CD14-positive monocyte (primary cell): Measurements from ENCODE around the gene CACTIN. TPM values are rescaled to one million over a fixed set of nuclear protein-coding genes. Genes with fewer than 3 reads are reported as not detected.

Source experiments
- DNase-seq, 3 donors: peaks; one replicate each; pipeline ENCODE4 v3.0.0-alpha.2; 2011 to 2022
- H2AFZ ChIP-seq: 2 replicates; pipeline ENCODE4 v1.6.0; 2012; ENCODE audit warnings: mild to moderate bottlenecking, low read depth, low read length, inconsistent platforms; ENCODE audit not compliant: insufficient read depth, poor library complexity, severe bottlenecking
- H3K27ac ChIP-seq, 2 donors: 1 replicate in 1 of 2; 2 replicates in 1 of 2; pipeline ENCODE4 v1.5.1; 2012 to 2013; ENCODE audit warnings: low read length in 2 of 2, control low read depth in 1 of 2, inconsistent platforms in 1 of 2, low read depth in 1 of 2, mild to moderate bottlenecking in 1 of 2
- H3K27me3 ChIP-seq, 2 donors: one replicate each; pipeline versions ENCODE4 v1.6.0 to v1.6.1; 2011 to 2013; ENCODE audit warnings: low read length in 2 of 2; ENCODE audit not compliant: control insufficient read depth in 2 of 2, insufficient read depth in 2 of 2
- H3K36me3 ChIP-seq, 2 donors: replicated peaks in 1 of 2; 1 replicate in 1 of 2; 2 replicates in 1 of 2; pipeline versions ENCODE4 v1.5.1 to v1.6.1; 2012 to 2013; ENCODE audit warnings: low read length in 2 of 2, control low read depth in 1 of 2, inconsistent platforms in 1 of 2, mild to moderate bottlenecking in 1 of 2; ENCODE audit not compliant: insufficient read depth in 2 of 2, control insufficient read depth in 1 of 2
- H3K4me1 ChIP-seq, 2 donors: 1 replicate in 1 of 2; 2 replicates in 1 of 2; pipeline versions ENCODE4 v1.5.1 to v1.6.1; 2012 to 2013; ENCODE audit warnings: low read length in 2 of 2, control low read depth in 1 of 2, inconsistent platforms in 1 of 2, mild to moderate bottlenecking in 1 of 2, moderate library complexity in 1 of 2; ENCODE audit not compliant: insufficient read depth in 2 of 2, control insufficient read depth in 1 of 2
- H3K4me2 ChIP-seq: replicated peaks from 2 replicates; pipeline ENCODE3; 2012; ENCODE audit warnings: low read length, moderate library complexity, mild to moderate bottlenecking; ENCODE audit not compliant: poor library complexity, severe bottlenecking; ENCODE audit errors: extremely low read depth
- H3K4me3 ChIP-seq, 3 experiments: fragments of 200-600 bp in 1 of 3; sonication (generic) in 1 of 3; replicated peaks in 1 of 3; 1 replicate in 2 of 3; 2 replicates in 1 of 3; pipeline ENCODE4 v1.5.1; 2011 to 2013; ENCODE audit warnings: low read length in 3 of 3, mild to moderate bottlenecking in 3 of 3, control low read depth in 2 of 3, low read depth in 2 of 3, inconsistent platforms in 1 of 3, moderate library complexity in 1 of 3
- H3K79me2 ChIP-seq: 2 replicates; pipeline ENCODE4 v1.6.0; 2012; ENCODE audit warnings: mild to moderate bottlenecking, control low read depth, inconsistent platforms, low read length, moderate library complexity; ENCODE audit not compliant: insufficient read depth
- H3K9ac ChIP-seq: 2 replicates; pipeline ENCODE4 v1.6.0; 2017; ENCODE audit warnings: low read length, mild to moderate bottlenecking; ENCODE audit not compliant: insufficient read depth, poor library complexity, severe bottlenecking
- H3K9me3 ChIP-seq, 2 donors: replicated peaks in 1 of 2; 1 replicate in 1 of 2; 2 replicates in 1 of 2; pipeline versions ENCODE4 v1.5.1 to v1.6.1; 2012 to 2013; ENCODE audit warnings: low read length in 2 of 2, control low read depth in 1 of 2; ENCODE audit not compliant: control insufficient read depth in 1 of 2, insufficient read depth in 1 of 2
- H4K20me1 ChIP-seq: 2 replicates; pipeline ENCODE4 v1.6.0; 2012; ENCODE audit warnings: mild to moderate bottlenecking, low read length, control low read depth, moderate library complexity; ENCODE audit not compliant: insufficient read depth
- H3K27ac Mint-ChIP-seq, 7 donors: one replicate each; pipeline ENCODE4 v1.8.0; 2020; ENCODE audit warnings: mild to moderate bottlenecking in 7 of 7, mixed read lengths in 7 of 7, moderate library complexity in 6 of 7, inconsistent platforms in 2 of 7
- H3K27me3 Mint-ChIP-seq, 3 donors: one replicate each; pipeline ENCODE4 v1.8.0; 2021 to 2022; ENCODE audit warnings: low read depth in 3 of 3, mild to moderate bottlenecking in 3 of 3, mixed read lengths in 3 of 3, moderate library complexity in 3 of 3, inconsistent platforms in 1 of 3
- H3K36me3 Mint-ChIP-seq, 2 donors: one replicate each; pipeline ENCODE4 v1.8.0; 2020; ENCODE audit warnings: mixed read lengths in 2 of 2, inconsistent platforms in 1 of 2, mild to moderate bottlenecking in 1 of 2
- H3K4me1 Mint-ChIP-seq: one replicate; pipeline ENCODE4 v1.8.0; 2020; ENCODE audit warnings: mild to moderate bottlenecking, mixed read lengths
- H3K4me3 Mint-ChIP-seq, 2 donors: one replicate each; pipeline ENCODE4 v1.8.0; 2020; ENCODE audit warnings: mild to moderate bottlenecking in 2 of 2, mixed read lengths in 2 of 2, moderate library complexity in 1 of 2
- H3K9me3 Mint-ChIP-seq, 7 donors: one replicate each; pipeline ENCODE4 v1.8.0; 2020 to 2022; ENCODE audit warnings: mixed read lengths in 7 of 7, mild to moderate bottlenecking in 6 of 7, moderate library complexity in 6 of 7, inconsistent platforms in 2 of 7
- WGBS: methylation state at CpG from one replicate; pipeline ENCODE4 v1.1.5; 2013; ENCODE audit warnings: missing lambda C conversion rate; ENCODE audit not compliant: insufficient coverage; 5-methylcytosine and 5-hydroxymethylcytosine counted together
- intact Hi-C, 2 donors: fragments of 100-400 bp; cut with micrococcal nuclease; formaldehyde crosslinking; loops; one replicate each; pipeline versions ENCODE4 v1.15.0 to v1.15.1; 2023
- polyA plus RNA-seq, 3 donors: library from polyadenylated mRNA; depleted of rRNA in 1 of 3; unstranded in 2 of 3; stranded (reverse) in 1 of 3; fragments of 300-500 nt in 2 of 3; fragments of >200 nt in 1 of 3; fragmentation: Illumina TruSeq in 2 of 3; gene quantifications; 1 replicate in 2 of 3; 2 replicates in 1 of 3; pipeline ENCODE4 v1.2.3, GENCODE V29; 2012 to 2021
- TF ChIP-seq, protein P1 (sequence below): fragments of 200-600 bp; IDR thresholded peaks from one replicate; pipeline ENCODE4 v1.8.0; 2022; ENCODE audit warnings: antibody characterized with exemption, mild to moderate bottlenecking

CACTIN gene
- polyA plus RNA-seq, 3 donors: 2.5 to 19.4 (median 3.0) TPM

DNA sequence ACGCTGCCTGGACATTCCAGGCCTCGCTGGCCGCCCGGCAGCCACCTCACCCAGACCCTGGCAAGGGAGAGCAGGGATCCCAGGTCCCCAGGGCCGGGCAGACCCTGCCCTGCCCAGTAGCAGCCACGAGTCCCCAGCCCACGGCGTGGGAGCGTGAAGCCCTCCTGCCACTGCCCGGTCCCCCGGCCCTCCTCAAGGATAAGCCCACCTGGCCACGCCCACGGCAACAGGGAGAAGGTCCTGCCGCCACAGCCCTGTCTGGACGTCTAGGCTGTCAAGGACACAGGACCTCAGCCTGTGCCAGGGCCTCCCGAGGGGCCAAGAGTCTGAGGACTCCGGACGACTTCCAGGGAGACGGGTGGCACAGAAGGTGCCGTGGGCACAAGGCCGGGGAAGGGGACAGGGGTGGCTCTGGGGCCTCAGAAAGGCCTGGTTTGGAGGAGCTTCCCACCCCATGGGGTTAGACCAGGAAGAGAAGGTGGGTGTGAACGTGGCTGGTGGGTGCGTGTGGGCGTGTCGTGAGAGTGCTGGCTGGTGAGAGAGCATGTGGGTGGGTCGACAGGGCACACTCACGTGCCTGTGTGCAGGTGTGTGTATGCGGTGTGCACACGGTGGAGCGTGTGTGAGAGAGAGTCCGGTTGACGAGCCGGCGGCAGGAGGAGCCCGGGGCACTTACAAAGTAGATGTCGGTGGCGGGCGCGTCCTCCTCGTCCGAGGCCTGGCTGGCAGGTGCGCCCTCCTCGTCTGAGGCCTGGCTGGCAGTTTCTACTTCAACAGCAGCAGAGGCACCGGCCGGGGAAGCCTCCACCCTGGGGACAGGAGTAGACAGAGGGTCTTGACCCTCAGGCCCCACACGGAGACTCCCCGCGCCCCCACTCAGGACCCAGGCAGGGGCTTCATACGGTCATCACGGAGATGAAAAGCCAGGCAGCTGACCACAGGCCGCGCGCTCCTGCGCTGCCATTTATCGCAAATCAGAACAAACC lies 11.9 kb upstream of the CACTIN start:
- Mint-ChIP-seq H3K9me3 (peaks cover 0 to 4% (median 1%) of the 10 kb centered on the region in 7 donors), H3K36me3 (peaks cover 43 to 70% of the 10 kb centered on the region in 2 donors), H3K4me1 (no peaks in the 10 kb centered on the region), H3K27me3 (peaks cover 0 to 2% (median 2%) of the 10 kb centered on the region in 3 donors), H3K27ac (peak overlapping the region in 1 of 7 donors; percentile 37), H3K4me3 (no peak overlapping the region)
- H3K4me3 ChIP-seq: no peak overlapping the region
- DNase-seq: no peak
- H2AFZ ChIP-seq: no peak overlapping the region
- H3K27ac ChIP-seq: no peak overlapping the region
- H3K79me2 ChIP-seq: no peaks in the 10 kb centered on the region
- TF ChIP-seq, protein P1, sequence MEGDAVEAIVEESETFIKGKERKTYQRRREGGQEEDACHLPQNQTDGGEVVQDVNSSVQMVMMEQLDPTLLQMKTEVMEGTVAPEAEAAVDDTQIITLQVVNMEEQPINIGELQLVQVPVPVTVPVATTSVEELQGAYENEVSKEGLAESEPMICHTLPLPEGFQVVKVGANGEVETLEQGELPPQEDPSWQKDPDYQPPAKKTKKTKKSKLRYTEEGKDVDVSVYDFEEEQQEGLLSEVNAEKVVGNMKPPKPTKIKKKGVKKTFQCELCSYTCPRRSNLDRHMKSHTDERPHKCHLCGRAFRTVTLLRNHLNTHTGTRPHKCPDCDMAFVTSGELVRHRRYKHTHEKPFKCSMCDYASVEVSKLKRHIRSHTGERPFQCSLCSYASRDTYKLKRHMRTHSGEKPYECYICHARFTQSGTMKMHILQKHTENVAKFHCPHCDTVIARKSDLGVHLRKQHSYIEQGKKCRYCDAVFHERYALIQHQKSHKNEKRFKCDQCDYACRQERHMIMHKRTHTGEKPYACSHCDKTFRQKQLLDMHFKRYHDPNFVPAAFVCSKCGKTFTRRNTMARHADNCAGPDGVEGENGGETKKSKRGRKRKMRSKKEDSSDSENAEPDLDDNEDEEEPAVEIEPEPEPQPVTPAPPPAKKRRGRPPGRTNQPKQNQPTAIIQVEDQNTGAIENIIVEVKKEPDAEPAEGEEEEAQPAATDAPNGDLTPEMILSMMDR: no peak
- H3K9ac ChIP-seq: no peak overlapping the region
- H3K4me1 ChIP-seq: no peaks in the 10 kb centered on the region
- 95% methylated on average over 51 of the region's 55 CpGs for WGBS
- no peak overlapping the region for H3K4me2 ChIP-seq
- no peaks in the 10 kb centered on the region for H3K27me3 ChIP-seq
- intact Hi-C loops: no loop called here
- H4K20me1 ChIP-seq: peaks cover 6% of the 10 kb centered on the region
- H3K36me3 ChIP-seq: peaks cover 62% of the 10 kb centered on the region in 2 donors
- no peaks in the 10 kb centered on the region for H3K9me3 ChIP-seq

DNA sequence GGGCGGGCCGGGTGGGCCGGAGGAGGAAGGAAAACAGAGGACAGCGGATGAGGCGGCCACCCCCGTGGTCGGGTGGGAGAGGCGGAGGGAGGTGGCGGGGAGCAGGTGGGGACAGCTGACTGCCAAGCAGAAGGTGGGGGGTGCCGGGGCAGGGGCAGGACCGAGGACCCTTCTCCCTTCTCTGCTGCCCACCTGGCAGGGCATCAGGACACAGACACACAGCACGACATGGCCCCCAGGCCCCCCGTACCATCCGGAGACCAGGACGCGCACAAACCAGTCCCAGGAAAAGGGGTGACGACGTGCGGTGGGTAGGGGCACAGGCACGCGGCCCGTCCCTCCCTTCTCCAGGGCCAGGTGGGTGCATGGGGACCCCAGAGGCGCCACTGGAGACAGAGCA lies 11.0 kb upstream of the CACTIN start:
- peaks cover 42 to 68% of the 10 kb centered on the region in 2 donors for H3K36me3 Mint-ChIP-seq
- H3K27me3 ChIP-seq: no peaks in the 10 kb centered on the region
- no peaks in the 10 kb centered on the region for H3K9me3 ChIP-seq
- 93% methylated on average over 18 of the region's 23 CpGs for WGBS
- peaks cover 0 to 2% (median 2%) of the 10 kb centered on the region in 3 donors for H3K27me3 Mint-ChIP-seq
- intact Hi-C loops: no loop called here
- TF ChIP-seq, protein P1: no peak
- no peaks in the 10 kb centered on the region for H3K79me2 ChIP-seq
- no peak overlapping the region for H3K4me3 Mint-ChIP-seq
- H2AFZ ChIP-seq: no peak overlapping the region
- H3K4me1 ChIP-seq: no peaks in the 10 kb centered on the region
- H3K4me3 ChIP-seq: no peak overlapping the region
- H3K27ac Mint-ChIP-seq: no peak overlapping the region
- H3K27ac ChIP-seq: no peak overlapping the region
- no peak overlapping the region for H3K9ac ChIP-seq
- H3K4me2 ChIP-seq: no peak overlapping the region
- H3K9me3 Mint-ChIP-seq: no peaks in the 10 kb centered on the region
- DNase-seq: no peak
- peaks cover 58% of the 10 kb centered on the region in 2 donors for H3K36me3 ChIP-seq
- H3K4me1 Mint-ChIP-seq: no peaks in the 10 kb centered on the region
- peaks cover 4% of the 10 kb centered on the region for H4K20me1 ChIP-seq
